PFSK-1 (cell line): ENCODE data around the gene MMD.

Experiments
- FOXP2 ChIP-seq: optimal IDR thresholded peaks from 2 replicates; pipeline ENCODE3; 2011; ENCODE audit warnings: borderline replicate concordance, control low read depth, inconsistent platforms; ENCODE audit not compliant: insufficient read depth; ENCODE audit errors: extremely low read length, extremely low read depth
- POLR2AphosphoS5 ChIP-seq: IDR thresholded peaks from 2 replicates; pipeline ENCODE4 v1.6.1; 2012; ENCODE audit warnings: low read depth, mild to moderate bottlenecking, control low read depth, low read length, moderate library complexity
- REST ChIP-seq, 2 experiments: IDR thresholded peaks; 2 replicates each; pipeline versions ENCODE4 v1.6.1 to v1.8.0; 2011 to 2012; ENCODE audit warnings: low read depth in 2 of 2, low read length in 2 of 2, control low read depth in 1 of 2, inconsistent platforms in 1 of 2, mild to moderate bottlenecking in 1 of 2, moderate library complexity in 1 of 2; ENCODE audit not compliant: insufficient read depth in 1 of 2
- SIN3A ChIP-seq: IDR thresholded peaks from 2 replicates; pipeline ENCODE4 v1.6.1; 2012; ENCODE audit warnings: mild to moderate bottlenecking, low read length, moderate library complexity, borderline replicate concordance; ENCODE audit not compliant: insufficient read depth
- TAF1 ChIP-seq: IDR thresholded peaks from 2 replicates; pipeline ENCODE4 v1.6.1; 2012; ENCODE audit warnings: low read length, control low read depth, borderline replicate concordance; ENCODE audit not compliant: insufficient read depth

MMD gene

GRCh38 chr17:55360971-55361370 is 60.7 kb downstream of the MMD start:
- TF ChIP-seq SIN3A, result no peak

DNA sequence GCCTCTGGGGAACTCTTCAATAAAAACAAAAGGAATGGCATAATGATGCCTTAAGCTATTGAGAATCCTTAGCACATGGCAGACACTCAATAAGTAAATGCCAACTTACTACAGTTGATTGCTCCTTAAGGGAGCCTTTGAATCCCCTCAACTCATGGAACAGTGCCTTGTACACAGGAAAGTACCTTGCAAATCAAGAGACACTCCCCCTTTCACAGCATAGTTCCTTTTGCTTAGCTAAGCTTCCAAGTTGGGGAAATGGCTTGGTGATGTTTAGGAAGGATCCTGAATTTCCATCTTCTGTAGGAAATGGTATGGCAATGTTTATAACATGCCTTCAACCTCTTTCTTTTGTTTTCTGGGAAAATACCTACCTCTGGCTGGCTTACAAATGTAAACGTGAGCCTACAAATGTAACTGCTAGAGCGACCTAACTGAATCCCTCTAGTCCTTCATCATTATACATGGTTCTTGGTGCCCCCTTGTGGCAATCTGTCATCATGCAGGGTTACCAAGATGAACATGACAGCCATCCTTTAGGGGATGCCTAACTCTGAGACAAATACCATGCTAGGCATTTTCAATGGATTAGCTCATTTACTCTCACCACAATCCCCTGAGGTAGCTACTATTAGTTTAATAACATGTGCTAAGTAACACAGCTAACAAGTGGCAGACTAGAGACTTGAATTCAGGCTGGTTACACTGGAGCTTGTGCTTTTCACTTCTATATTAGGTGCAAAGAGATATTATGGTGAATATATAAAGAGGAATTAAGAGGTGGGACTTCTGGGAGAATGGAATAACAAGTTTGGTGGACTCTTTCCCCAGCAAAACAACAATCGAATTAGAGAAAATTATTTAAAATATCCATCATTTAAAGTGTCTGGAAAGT is 65.0 kb downstream of the MMD start:
- TF ChIP-seq POLR2AphosphoS5 (no peak), TAF1 (no peak), SIN3A (no peak), FOXP2 (no peak), REST (IDR thresholded peaks at IDR 0.05; ENCODE audit: insufficient read depth in 1 of 2, low read depth in 2 of 2, low read length in 2 of 2) (no peak)

DNA sequence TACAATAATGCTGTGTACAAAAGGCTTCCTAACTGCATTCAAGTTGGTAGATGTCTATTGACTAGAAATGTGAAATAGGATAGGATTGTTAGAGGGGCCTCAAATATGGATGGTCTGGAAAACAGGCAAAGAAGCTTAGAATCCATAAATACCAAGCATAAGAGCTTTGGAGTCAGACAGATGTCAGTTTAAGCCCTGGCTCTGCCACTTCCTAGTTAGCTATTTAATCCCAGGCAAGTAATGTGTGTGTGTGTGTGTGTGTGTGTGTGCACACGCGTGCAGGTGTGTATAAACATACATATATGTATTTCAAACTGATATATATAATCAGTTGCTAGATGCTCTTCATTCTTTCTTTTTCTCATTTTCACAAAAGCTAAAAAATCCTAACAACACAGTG is 66.7 kb downstream of the MMD start:
- TF ChIP-seq POLR2AphosphoS5, result no peak
- TF ChIP-seq SIN3A, result no peak
- TF ChIP-seq REST (IDR thresholded peaks at IDR 0.05; ENCODE audit: insufficient read depth in 1 of 2, low read depth in 2 of 2, low read length in 2 of 2), result no peak
- no peak for TF ChIP-seq TAF1
- no peak for TF ChIP-seq FOXP2

DNA sequence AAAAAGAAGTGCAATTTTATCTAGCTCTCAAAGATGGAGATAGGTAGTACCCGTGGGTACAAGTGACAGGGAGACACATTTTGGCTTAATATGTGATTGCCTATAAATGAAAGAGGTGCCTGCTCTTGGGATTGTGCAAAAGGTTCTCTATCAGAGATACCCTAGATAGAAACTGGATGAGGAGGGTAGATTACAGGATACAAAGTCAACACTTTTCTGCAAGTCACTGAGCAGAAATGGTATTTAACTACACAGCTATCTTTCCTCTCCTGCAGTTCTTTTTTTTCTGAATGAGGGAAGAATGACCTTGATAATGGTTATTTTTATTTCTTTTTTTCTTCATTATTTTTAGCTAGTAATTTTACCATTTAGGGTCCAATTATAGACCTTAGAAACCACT is 67.6 kb downstream of the MMD start:
- TF ChIP-seq FOXP2, result no peak
- TF ChIP-seq REST (IDR thresholded peaks at IDR 0.05; ENCODE audit: insufficient read depth in 1 of 2, low read depth in 2 of 2, low read length in 2 of 2), result no peak
- no peak for TF ChIP-seq TAF1
- no peak for TF ChIP-seq POLR2AphosphoS5
- no peak for TF ChIP-seq SIN3A

- TF ChIP-seq POLR2AphosphoS5 (no peak), TAF1 (no peak), REST (IDR thresholded peaks at IDR 0.05; ENCODE audit: insufficient read depth in 1 of 2, low read depth in 2 of 2, low read length in 2 of 2) (no peak), SIN3A (no peak), FOXP2 (no peak)
Measured at GRCh38 chr17:55351226-55351625, 70.4 kb downstream of the MMD start.
